ENCODE results near the gene FRMD1.
"Not testable (repeated sequence)": the region's sequence is repeated elsewhere in the genome, so short reads cannot be mapped to it uniquely, and the experiment has no call there.

The FRMD1 gene

DNA sequence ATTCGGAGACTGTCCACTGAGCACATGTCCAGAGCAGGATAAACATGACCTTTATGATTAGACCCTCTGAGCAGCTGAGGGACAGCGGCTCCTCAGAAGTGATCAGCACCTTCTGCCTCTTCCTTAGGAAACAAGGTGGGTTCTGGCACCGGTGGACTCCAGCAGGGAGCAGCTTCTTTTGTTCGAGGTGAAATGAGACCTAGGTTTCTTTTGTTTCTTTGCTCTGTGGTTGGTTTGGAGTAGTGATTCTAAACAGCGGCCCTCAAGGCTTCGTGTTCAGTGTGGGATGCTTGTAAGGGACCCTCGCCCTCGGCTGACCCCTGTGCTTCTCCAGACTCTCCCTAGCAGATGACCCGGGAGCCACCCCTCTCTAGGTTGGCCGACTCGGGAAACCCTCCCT, 14.6 kb upstream of the FRMD1 start:
- no peak for DNase-seq

DNA sequence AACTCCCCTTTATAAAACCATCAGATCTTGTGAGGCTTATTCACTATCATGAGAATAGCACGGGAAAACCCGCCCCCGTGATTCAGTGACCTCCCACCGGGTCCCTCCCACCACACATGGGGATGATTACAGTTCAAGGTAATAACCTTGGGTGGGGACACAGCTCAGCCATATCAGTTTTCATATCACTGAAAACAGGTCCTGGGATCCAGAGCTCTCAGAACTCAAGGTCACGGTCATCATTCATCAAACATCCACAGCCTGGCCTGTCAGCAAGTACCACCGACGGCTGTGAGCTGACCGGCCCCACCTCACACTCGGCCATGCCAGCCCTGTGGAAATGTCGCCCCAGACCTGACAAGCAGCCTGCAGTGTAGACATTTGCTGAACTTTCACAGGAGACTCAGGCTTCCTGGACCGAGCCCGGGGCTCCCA, 14.1 kb upstream of the FRMD1 start:
- peak; percentile 10 for DNase-seq

GRCh38 chr6:168092541-168092940, 13.5 kb upstream of the FRMD1 start:
- no peak for DNase-seq

DNA sequence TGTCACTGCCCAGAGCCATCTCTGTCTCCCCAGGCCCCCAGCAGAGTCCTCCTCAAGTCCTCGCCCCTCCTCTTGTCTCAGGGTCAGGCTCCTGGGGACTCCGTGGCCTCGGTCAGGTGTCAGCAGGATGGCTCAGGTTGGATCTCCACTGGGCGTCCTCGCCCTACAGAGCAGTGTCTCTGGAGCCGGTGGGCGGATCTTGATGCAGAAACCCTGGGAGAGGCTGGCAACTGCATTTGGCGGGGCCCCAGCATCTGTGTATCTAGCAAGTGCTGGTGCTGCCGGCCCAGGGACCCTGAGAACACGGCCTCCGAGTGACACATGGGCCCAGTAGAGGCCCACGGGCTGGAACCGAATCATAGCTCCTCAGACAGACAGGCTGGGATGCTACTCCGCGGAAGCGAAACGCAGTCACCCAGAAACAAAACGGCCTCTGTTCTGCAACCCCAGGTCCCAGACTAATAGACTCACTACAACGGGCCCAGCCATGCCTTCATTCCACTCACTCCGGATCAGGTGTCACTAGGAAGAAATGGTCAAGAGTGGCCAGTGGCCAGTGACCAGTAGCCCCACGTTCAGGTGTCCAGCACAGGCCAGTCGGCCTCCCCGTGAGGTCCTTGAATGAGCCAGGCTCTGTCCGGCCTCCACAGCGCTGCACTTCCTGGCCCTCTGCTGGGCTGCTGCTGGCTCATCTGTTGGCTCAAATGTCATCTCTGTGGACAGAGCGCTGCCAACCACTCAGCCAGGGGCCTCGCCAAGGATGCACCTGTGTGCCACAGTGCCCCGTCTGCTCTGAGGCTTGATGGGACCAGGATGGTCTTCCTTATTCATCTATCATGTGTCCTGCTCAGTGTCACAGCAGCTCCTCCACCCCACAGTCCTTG, 12.6 kb upstream of the FRMD1 start:
- DNase-seq, result no peak

- DNase-seq, result no peak
Measured at GRCh38 chr6:168090706-168091105, 11.7 kb upstream of the FRMD1 start.

- DNase-seq, result no peak
Measured at GRCh38 chr6:168090064-168090690, 11.2 kb upstream of the FRMD1 start.

DNA sequence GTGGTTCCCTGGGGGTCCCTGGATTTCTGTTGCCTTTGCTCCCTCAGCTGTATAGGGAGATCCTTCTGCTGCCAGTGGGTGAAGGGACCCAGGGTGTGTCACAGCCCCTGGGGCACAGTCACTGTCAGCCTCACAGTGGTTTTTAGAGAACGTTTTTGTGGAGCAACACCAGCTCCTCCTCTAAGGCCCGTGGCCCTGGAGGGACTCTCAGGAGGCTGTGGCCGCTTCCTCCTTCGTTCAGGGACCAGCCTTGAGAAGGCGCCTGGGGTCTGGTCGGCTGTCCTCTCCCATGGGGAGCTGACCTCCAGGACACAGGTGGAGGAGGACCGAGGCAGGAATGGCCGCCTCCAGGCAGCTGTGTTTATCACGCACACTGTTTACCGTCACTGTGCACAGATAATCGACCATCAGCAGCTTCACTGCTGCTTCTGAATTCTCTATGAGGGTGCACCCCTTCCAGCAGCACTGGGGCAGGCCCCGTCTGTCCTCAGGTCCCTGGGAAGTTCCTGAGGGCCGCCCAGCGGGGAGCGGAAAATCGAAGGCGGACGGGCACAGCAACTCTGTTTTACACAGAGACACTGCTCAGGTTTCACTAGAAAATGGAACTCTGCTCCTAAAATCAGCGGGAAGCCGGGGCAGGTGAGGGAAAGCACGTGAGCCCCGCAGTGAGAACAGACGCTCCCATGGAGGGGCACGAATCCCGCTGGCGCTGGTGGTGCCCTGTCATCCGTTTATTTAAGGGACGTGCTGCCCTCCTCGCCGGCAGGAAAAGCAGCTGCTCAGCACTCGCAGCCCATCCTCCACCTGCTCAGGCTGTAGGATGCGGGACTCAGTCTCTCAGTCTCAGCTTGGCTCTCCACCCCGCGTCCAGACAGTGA, 10.4 kb upstream of the FRMD1 start:
- DNase-seq, result no peak

GRCh38 chr6:168088161-168089053, 9.4 kb upstream of the FRMD1 start:
- no peak for DNase-seq

GRCh38 chr6:168087436-168088160, 8.6 kb upstream of the FRMD1 start:
- no peak for DNase-seq

DNA sequence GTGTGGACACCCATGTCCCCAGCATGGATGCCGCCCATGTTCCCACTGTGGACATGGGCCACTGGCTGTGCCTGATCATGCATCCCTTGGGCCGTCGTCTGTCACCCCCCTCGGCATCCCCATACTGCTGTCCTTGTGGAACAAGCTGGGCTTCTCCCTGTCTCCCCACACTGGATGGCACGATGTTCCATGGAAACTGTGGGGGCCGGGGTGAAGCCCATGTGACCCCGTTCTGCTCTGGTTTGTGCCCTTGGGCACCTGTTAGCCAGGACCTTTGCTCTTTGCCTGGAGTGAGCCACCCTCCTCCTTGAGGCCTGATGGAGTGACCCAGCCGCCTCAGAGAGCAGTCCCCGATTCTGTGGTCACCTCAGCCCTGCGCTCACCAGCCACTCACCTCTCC, 7.6 kb upstream of the FRMD1 start:
- DNase-seq, result no peak

DNA sequence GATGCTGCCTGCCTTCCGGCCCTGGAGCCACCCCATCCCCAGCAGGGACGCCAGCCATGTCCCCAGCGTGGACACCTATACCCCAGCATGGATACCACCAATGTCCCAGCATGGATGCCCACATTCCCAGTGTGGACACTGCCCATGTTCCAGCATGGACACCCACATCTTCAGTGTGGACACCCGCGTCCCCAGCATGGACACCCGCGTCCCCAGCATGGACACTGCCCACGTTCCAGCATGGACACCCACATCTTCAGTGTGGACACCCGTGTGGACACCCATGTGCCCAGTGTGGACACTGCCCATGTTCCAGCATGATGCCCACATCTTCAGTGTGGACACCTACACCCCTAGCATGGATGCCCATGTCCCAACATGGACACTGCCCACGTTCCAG, 7.1 kb upstream of the FRMD1 start:
- no peak for DNase-seq

DNA sequence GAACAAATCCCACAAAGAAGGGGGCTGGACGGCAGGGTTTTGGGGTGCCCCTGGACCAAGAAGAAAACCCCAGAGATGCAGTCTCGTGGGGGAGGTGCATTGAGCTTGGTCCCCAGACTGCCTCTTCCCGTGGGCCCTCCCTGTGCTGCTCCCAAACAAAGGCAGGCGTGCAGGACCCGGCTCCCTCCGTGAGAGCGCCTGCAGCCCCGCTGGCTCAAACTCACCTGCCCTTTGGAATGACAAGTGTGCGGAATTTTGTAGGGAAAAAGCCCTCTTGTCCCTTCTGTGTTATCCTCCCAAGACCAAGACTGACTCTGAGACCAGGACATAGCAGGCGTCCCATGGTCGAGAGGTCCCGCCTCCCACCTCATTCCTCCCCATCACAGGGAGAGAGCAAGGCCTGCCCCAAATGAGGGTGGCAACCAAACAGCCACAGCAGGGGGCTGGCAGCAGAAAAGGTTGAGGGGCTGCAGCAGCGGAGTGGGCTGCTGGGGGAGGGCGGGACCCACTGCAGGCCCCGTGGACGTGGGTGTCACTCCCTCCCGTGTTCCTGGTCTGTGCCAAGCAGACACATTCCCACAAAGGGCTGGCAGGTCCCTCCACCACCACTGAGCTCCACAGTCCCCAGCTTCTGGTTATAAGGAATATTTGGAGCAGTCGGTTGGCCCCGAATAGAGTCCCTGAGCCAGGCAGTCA, 5.6 kb upstream of the FRMD1 start:
- DNase-seq, result no peak

DNA sequence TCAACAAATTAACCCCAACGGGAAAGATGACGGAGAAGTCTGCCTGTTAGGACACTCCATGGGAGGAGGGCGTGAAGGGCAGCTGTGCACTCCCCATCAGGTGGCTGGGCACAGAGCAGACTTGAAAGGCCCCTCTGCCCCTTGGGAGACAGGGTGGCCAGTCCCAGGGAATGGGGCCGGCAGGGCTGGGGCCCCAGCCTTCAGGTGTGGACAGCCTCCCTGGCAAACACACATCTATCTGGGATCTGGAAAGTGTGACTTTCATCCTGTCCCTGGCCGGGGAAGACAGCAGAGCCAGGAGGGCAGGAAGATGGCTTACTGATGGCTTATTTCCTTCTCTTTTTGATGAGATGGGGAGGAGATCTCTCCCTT, 4.5 kb upstream of the FRMD1 start:
- no peak for DNase-seq

DNA sequence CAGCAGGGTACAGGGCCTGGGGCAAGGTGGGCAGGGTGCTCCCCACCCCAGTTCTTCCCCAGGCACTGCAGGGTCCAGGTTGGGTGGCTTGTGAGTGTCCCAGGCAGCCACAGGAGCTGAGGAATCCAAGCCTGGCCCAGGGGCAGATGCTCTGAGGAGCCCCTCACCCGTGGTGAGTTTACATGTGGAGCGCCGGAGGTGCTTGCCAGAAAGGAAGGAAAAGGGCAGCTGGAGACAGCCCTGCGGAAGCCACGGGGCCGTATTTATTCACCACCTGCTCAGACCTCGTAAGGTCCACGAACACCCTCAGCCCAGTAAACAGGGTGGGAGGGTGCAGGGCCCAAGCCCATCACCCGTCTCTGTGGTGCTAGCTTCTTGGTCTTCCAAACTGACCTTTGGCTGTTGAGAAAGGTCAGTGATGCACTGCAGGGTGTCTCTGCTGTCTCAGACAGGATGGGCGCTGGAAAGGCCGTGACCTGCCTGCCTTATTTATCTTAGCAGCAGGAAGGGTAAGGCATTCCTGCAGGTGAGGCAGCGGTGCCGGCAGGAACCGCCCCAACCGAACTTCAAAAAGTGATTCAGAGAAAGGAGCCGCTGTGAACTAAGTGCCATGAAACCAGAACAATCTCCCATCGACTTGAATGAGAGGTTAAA, 4.0 kb upstream of the FRMD1 start:
- no peak for DNase-seq

GRCh38 chr6:168081858-168082546, 3.0 kb upstream of the FRMD1 start:
- no peak for DNase-seq

DNA sequence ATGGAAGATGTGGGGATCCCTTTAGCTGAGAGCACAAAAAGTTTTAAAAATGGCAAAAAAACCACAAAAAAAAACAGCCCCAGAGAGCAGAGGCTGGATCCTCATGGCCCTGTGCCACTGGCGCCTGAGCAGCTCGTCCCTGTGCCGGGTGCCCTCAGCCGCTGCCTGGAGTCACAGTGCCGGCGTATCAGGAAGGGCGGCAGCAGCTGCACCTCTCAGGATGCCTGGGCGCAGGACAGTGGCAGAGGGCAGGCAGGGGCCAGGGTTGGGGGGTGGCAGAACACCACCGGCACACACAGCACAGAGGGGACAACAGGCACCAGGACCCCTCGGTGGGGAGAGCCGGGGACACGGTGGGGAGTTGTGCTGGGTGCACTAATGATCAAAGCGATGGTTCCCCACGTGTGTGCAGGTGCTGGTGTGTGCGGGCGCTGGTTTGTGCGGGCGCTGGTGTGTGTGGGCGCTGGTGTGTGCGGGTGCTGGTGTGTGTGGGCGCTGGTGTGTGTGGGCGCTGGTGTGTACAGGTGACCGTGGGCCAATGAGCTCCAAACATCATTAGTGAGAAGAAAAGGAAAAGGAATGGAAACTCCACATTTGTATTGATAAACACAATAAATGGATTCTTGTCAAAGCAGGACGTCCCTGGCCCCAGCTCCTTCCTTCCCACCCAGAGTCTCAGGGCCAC, 1.5 kb upstream of the FRMD1 start:
- DNase-seq, result no peak

DNA sequence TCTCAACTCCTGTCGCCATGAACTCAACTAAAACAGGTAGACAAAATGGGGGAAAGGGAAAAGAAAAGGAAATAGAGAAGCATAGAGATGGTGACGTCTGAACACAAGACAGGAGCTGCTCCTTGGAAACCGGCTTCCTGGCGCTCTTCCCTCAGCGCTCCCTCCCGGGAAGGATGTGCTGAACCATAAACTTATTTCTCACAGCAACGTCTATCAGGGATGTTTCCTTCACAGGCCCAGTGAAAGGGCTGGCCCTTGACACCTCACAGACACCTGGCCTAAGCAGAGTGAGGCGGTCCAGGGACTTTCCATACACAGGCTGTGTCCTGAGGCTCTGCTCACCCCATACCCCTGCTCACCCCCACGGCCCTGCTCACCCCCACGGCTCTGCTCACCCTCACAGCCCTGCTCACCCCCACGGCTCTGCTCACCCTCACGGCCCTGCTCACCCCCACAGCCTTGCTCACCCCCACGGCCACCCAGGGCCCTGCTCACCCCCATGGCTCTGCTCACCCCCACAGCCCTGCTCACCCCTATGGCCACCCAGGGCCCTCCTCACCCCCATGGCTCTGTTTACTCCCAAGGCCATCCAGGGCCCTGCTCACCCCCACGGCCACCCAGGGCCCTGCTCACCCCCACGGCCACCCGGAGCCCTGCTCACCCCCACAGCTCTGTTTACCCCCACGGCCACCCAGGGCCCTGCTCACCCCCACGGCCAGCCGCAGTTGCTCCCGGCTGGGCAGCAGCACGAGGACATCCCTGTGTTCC, 653 bp downstream of the FRMD1 start:
- DNase-seq, result no peak

GRCh38 chr6:168077401-168077800, 1.6 kb downstream of the FRMD1 start:
- DNase-seq, result not testable (repeated sequence)

All from stimulated activated CD4-positive, alpha-beta T cell treated with anti-CD3 and anti-CD28 coated beads, Interleukin-15, amount 100 ng/mL, for 24 hours (primary cell).